Endothelial cell of hepatic sinusoid (primary cell): ENCODE results near the gene PRIMA1.

Experiments
- in situ Hi-C: cut with HindIII; loops from 2 replicates; pipeline ENCODE4 v1.10.0; 2017; ENCODE audit warnings: low sequenced_read_pairs

Gene PRIMA1

GRCh38 chr14:93759719-93760307 is 28.5 kb downstream of the PRIMA1 start:
- in situ Hi-C loops, result no loop called here

GRCh38 chr14:93757206-93757605 is 31.1 kb downstream of the PRIMA1 start:
- in situ Hi-C loops, result no loop called here

- in situ Hi-C loops, result no loop called here
Measured at GRCh38 chr14:93753647-93754046, 34.6 kb downstream of the PRIMA1 start.

GRCh38 chr14:93752980-93753561 is 35.2 kb downstream of the PRIMA1 start:
- in situ Hi-C loops, result no loop called here

- in situ Hi-C loops, result no loop called here
Measured at GRCh38 chr14:93751946-93752655, 36.2 kb downstream of the PRIMA1 start.

GRCh38 chr14:93749076-93749420 is 39.2 kb downstream of the PRIMA1 start:
- in situ Hi-C loops, result no loop called here

- in situ Hi-C loops, result no loop called here
Measured at GRCh38 chr14:93748208-93749075, 39.8 kb downstream of the PRIMA1 start.

GRCh38 chr14:93747560-93747959 is 40.7 kb downstream of the PRIMA1 start:
- in situ Hi-C loops, result no loop called here

GRCh38 chr14:93747102-93747501 is 41.2 kb downstream of the PRIMA1 start:
- in situ Hi-C loops, result no loop called here

GRCh38 chr14:93745603-93746273 is 42.5 kb downstream of the PRIMA1 start:
- in situ Hi-C loops, result no loop called here

- in situ Hi-C loops, result no loop called here
Measured at GRCh38 chr14:93744876-93745275, 43.4 kb downstream of the PRIMA1 start.

GRCh38 chr14:93744176-93744575 is 44.1 kb downstream of the PRIMA1 start:
- in situ Hi-C loops, result no loop called here

- in situ Hi-C loops, result no loop called here
Measured at GRCh38 chr14:93743270-93744060, 44.8 kb downstream of the PRIMA1 start.

GRCh38 chr14:93742761-93743160 is 45.5 kb downstream of the PRIMA1 start:
- in situ Hi-C loops, result no loop called here

GRCh38 chr14:93741556-93742230 is 46.6 kb downstream of the PRIMA1 start:
- in situ Hi-C loops, result no loop called here

GRCh38 chr14:93737634-93738033 is 50.7 kb downstream of the PRIMA1 start:
- in situ Hi-C loops, result no loop called here

GRCh38 chr14:93736378-93737014 is 51.8 kb downstream of the PRIMA1 start:
- in situ Hi-C loops, result no loop called here

- in situ Hi-C loops, result no loop called here
Measured at GRCh38 chr14:93735206-93735605, 53.1 kb downstream of the PRIMA1 start.
